H1 (cell line): Measurements from ENCODE around the gene TEX22. TPM values are rescaled to one million over a fixed set of nuclear protein-coding genes. Genes with fewer than 3 reads are reported as not detected.

Experiments used
- CTCF ChIA-PET: fragments of 300-600 bp; sonication (Branson Sonifier 250); formaldehyde crosslinking; loops from one replicate; lab custom pipeline; 2021; ENCODE audit not compliant: partially characterized antibody; lab: Charles Lee
- POLR2A ChIA-PET: fragments of 300-600 bp; sonication (Branson Sonifier 250); formaldehyde crosslinking; loops from one replicate; lab custom pipeline; 2021; ENCODE audit warnings: inconsistent platforms; ENCODE audit not compliant: partially characterized antibody; lab: Charles Lee
- DNase-seq, 2 experiments: peaks; one replicate each; pipeline versions ENCODE4 v3.0.0 to v3.0.0-alpha.2; 2010 to 2022; ENCODE audit warnings: low spot score in 2 of 2, low read depth in 1 of 2, mixed read lengths in 1 of 2
- FAIRE-seq: peaks from 2 replicates; lab custom pipeline; 2011; peaks lifted over from hg19 to GRCh38; lab: Jason Lieb, UNC
- H2AFZ ChIP-seq: 2 replicates; pipeline ENCODE4 v1.8.1; 2012; ENCODE audit warnings: low read length, inconsistent platforms
- H2AK5ac ChIP-seq: 2 replicates; pipeline ENCODE4 v1.6.1; 2013; ENCODE audit warnings: low read depth, low read length
- H2BK120ac ChIP-seq: replicated peaks from 2 replicates; pipeline ENCODE3; 2013; ENCODE audit warnings: low read depth, low read length, inconsistent platforms
- H2BK12ac ChIP-seq: 2 replicates; pipeline ENCODE4 v1.6.1; 2013; ENCODE audit warnings: low read depth, low read length
- H2BK15ac ChIP-seq: 2 replicates; pipeline ENCODE4 v1.6.1; 2013; ENCODE audit warnings: low read length
- H2BK20ac ChIP-seq: 2 replicates; pipeline ENCODE4 v1.6.1; 2013; ENCODE audit warnings: low read length
- H2BK5ac ChIP-seq: 2 replicates; pipeline ENCODE4 v1.6.1; 2013; ENCODE audit warnings: low read depth, low read length
- H3K14ac ChIP-seq: 2 replicates; pipeline ENCODE4 v1.6.1; 2013; ENCODE audit warnings: inconsistent platforms; ENCODE audit not compliant: insufficient read length
- H3K18ac ChIP-seq: 2 replicates; pipeline ENCODE4 v1.6.1; 2013; ENCODE audit warnings: low read length; ENCODE audit errors: extremely low read depth
- H3K23ac ChIP-seq: 2 replicates; pipeline ENCODE4 v1.6.1; 2013; ENCODE audit warnings: inconsistent platforms; ENCODE audit not compliant: insufficient read length
- H3K23me2 ChIP-seq: 2 replicates; pipeline ENCODE4 v1.6.1; 2013; ENCODE audit warnings: low read depth, low read length
- H3K27ac ChIP-seq: 2 replicates; pipeline ENCODE4 v1.6.1; 2011; ENCODE audit warnings: low read depth, low read length, inconsistent platforms
- H3K27me3 ChIP-seq, 4 experiments: replicated peaks in 1 of 4; 1 replicate in 1 of 4; 2 replicates in 3 of 4; pipeline versions ENCODE4 v1.6.1 to v1.8.1; 2011 to 2013; ENCODE audit warnings: low read length in 3 of 4, mild to moderate bottlenecking in 3 of 4, inconsistent platforms in 2 of 4, mixed read lengths in 2 of 4, moderate library complexity in 1 of 4; ENCODE audit not compliant: control insufficient read depth in 3 of 4, insufficient read depth in 3 of 4; ENCODE audit errors: extremely low read depth in 1 of 4
- H3K36me3 ChIP-seq, 4 experiments: 2 replicates each; pipeline versions ENCODE4 v1.6.1 to v1.8.1; 2011 to 2013; ENCODE audit warnings: mild to moderate bottlenecking in 4 of 4, low read length in 3 of 4, moderate library complexity in 2 of 4, control low read depth in 1 of 4, inconsistent platforms in 1 of 4; ENCODE audit not compliant: insufficient read depth in 4 of 4, control insufficient read depth in 2 of 4
- H3K4ac ChIP-seq: replicated peaks from 2 replicates; pipeline ENCODE3; 2013; ENCODE audit warnings: low read length, low read depth, mixed read lengths, inconsistent platforms; ENCODE audit not compliant: insufficient read length
- H3K4me1 ChIP-seq, 4 experiments: replicated peaks in 1 of 4; 1 replicate in 1 of 4; 2 replicates in 3 of 4; pipeline versions ENCODE4 v1.6.1 to v1.8.1; 2011 to 2013; ENCODE audit warnings: low read length in 3 of 4, inconsistent platforms in 2 of 4, mixed read lengths in 1 of 4; ENCODE audit not compliant: insufficient read depth in 4 of 4, control insufficient read depth in 3 of 4
- H3K4me2 ChIP-seq, 2 experiments: 2 replicates each; pipeline versions ENCODE4 v1.6.1 to v1.8.1; 2011 to 2013; ENCODE audit warnings: low read depth in 2 of 2, low read length in 2 of 2, control low read depth in 1 of 2, inconsistent platforms in 1 of 2, mild to moderate bottlenecking in 1 of 2; ENCODE audit not compliant: insufficient read depth in 1 of 2
- H3K4me3 ChIP-seq, 4 experiments: fragments of 200-600, 300-600 bp in 1 of 4; sonication (generic), shearing (Covaris generic), sonication (Bioruptor Twin) in 1 of 4; 2 replicates each; pipeline versions ENCODE4 v1.5.1 to v1.8.1; 2011 to 2016; ENCODE audit warnings: low read length in 4 of 4, low read depth in 3 of 4, control low read depth in 2 of 4, inconsistent platforms in 2 of 4, mild to moderate bottlenecking in 2 of 4, mixed read lengths in 1 of 4, moderate library complexity in 1 of 4; ENCODE audit not compliant: insufficient read depth in 2 of 4; ENCODE audit errors: extremely low read depth in 1 of 4
- H3K56ac ChIP-seq: replicated peaks from 2 replicates; pipeline ENCODE3; 2013; ENCODE audit warnings: low read depth, mild to moderate bottlenecking, mixed read lengths, low read length, inconsistent platforms; ENCODE audit not compliant: insufficient read length
- H3K79me1 ChIP-seq: 2 replicates; pipeline ENCODE4 v1.6.1; 2013; ENCODE audit warnings: low read depth, low read length, control low read depth
- H3K79me2 ChIP-seq, 2 experiments: 2 replicates each; pipeline versions ENCODE4 v1.6.1 to v1.8.1; 2012 to 2013; ENCODE audit warnings: low read length in 2 of 2, mild to moderate bottlenecking in 2 of 2, inconsistent platforms in 1 of 2; ENCODE audit not compliant: insufficient read depth in 2 of 2, control insufficient read depth in 1 of 2
- H3K9ac ChIP-seq, 4 experiments: replicated peaks in 1 of 4; 1 replicate in 1 of 4; 2 replicates in 3 of 4; pipeline versions ENCODE4 v1.6.1 to v1.8.1; 2011 to 2013; ENCODE audit warnings: low read depth in 3 of 4, low read length in 3 of 4, control low read depth in 2 of 4, mild to moderate bottlenecking in 2 of 4, moderate library complexity in 2 of 4, inconsistent platforms in 1 of 4; ENCODE audit errors: extremely low read depth in 1 of 4
- H3K9me3 ChIP-seq, 2 experiments: 2 replicates each; pipeline versions ENCODE4 v1.6.1 to v1.8.1; 2012 to 2013; ENCODE audit warnings: mild to moderate bottlenecking in 2 of 2, moderate library complexity in 2 of 2, control low read depth in 1 of 2, inconsistent platforms in 1 of 2, low read depth in 1 of 2, low read length in 1 of 2, mixed read lengths in 1 of 2; ENCODE audit not compliant: insufficient read depth in 2 of 2
- H4K20me1 ChIP-seq, 2 experiments: replicated peaks in 1 of 2; 2 replicates each; pipeline versions ENCODE3 to v1.8.1; 2011 to 2013; ENCODE audit warnings: inconsistent platforms in 2 of 2, low read length in 2 of 2, mild to moderate bottlenecking in 1 of 2; ENCODE audit not compliant: insufficient read depth in 2 of 2, control insufficient read depth in 1 of 2
- H4K5ac ChIP-seq: 2 replicates; pipeline ENCODE4 v1.6.1; 2013; ENCODE audit warnings: low read length, low read depth, mixed read lengths, inconsistent platforms; ENCODE audit not compliant: insufficient read length
- H4K8ac ChIP-seq: 2 replicates; pipeline ENCODE4 v1.8.0; 2013; ENCODE audit warnings: mild to moderate bottlenecking, moderate library complexity, low read length, inconsistent platforms; ENCODE audit not compliant: insufficient read depth; ENCODE audit errors: extremely low read depth
- H4K91ac ChIP-seq: replicated peaks from 2 replicates; pipeline ENCODE3; 2013; ENCODE audit warnings: low read length, mixed read lengths, inconsistent platforms; ENCODE audit not compliant: insufficient read length
- GTF2F1 ChIP-seq: IDR thresholded peaks from 2 replicates; pipeline ENCODE4 v1.6.1; 2012; ENCODE audit warnings: low read depth, low read length, improper control_type of control experiment, borderline replicate concordance
- HDAC6 ChIP-seq: IDR thresholded peaks from one replicate; pipeline ENCODE4 v1.7.1; 2012; ENCODE audit warnings: low read depth, mild to moderate bottlenecking, inconsistent platforms, low read length, moderate library complexity
- RBBP5 ChIP-seq: IDR thresholded peaks from 2 replicates; pipeline ENCODE4 v1.7.1; 2012; ENCODE audit warnings: low read depth, mild to moderate bottlenecking, inconsistent platforms, low read length, moderate library complexity, borderline replicate concordance
- WGBS, 2 experiments: shearing (Covaris generic) in 1 of 2; methylation state at CpG; one replicate each; pipeline versions ENCODE4 v1.1.6 to v1.1.7; 2013 to 2015; ENCODE audit warnings: low lambda C conversion rate in 2 of 2, mixed read lengths in 2 of 2, inconsistent platforms in 1 of 2, low coverage in 1 of 2, missing lambda C conversion rate in 1 of 2; ENCODE audit not compliant: insufficient replicate concordance in 2 of 2, insufficient coverage in 1 of 2, insufficient read length in 1 of 2; ENCODE audit errors: extremely low coverage in 1 of 2, missing lambda C conversion rate in 1 of 2; 5-methylcytosine and 5-hydroxymethylcytosine counted together
- polyA plus RNA-seq, 7 experiments: library from polyadenylated mRNA; depleted of rRNA in 3 of 7; stranded (reverse) in 5 of 7; unstranded in 2 of 7; fragments of >200 nt in 5 of 7; fragments of 200-250 nt in 2 of 7; gene quantifications; 1 replicate in 5 of 7; 2 replicates in 1 of 7; 4 replicates in 1 of 7; pipeline versions ENCODE4 v1.2.1 to v1.2.3, GENCODE V29; 2011 to 2013; ENCODE audit warnings: missing spikeins in 2 of 7, mixed read lengths in 2 of 7
- total RNA-seq: library from RNA; stranded (reverse); fragmentation: NEBNext Ultra II Directional; extraction: Animal tissue kit (Norgen Biotek cat#: 25700); gene quantifications from 2 replicates; pipeline ENCODE4 v1.2.1, GENCODE V29; 2021

TEX22 gene
- total and polyA plus RNA-seq, 2 of the 8 experiments (the other 6 are each of a cell fraction or from before 2014, with no cell fraction given): 0.24 to 0.39 TPM

GRCh38 chr14:105420974-105421674, 22.8 kb downstream of the TEX22 start:
- Histone ChIP-seq H2BK15ac (no peak overlapping the region), H3K27ac (peak overlapping the region; percentile 77; the same call in 1 of the 2 replicates), H3K18ac (peak overlapping the region; percentile 10; the same call in 1 of the 2 replicates), H2AK5ac (peak overlapping the region; percentile 93; the same call in 1 of the 2 replicates), H3K23ac (no peak overlapping the region), H3K79me1 (peaks cover 26% of the 10 kb centered on the region), H3K23me2 (peaks cover 7% of the 10 kb centered on the region), H3K36me3 (peaks cover 0 to 5% (median 2%) of the 10 kb centered on the region in 4 experiments; a peak in 3 of 8 replicates), H3K9ac (peak overlapping the region; percentile 64 to 79 (median 69); a peak in 6 of 7 replicates), H3K4me1 (peaks cover 0 to 28% (median 23%) of the 10 kb centered on the region in 4 experiments; a peak in 5 of 7 replicates), H3K79me2 (peaks cover 25 to 64% of the 10 kb centered on the region in 2 experiments; a peak in 3 of 4 replicates), H3K56ac (peak overlapping the region; percentile 87), H4K20me1 (peaks cover 29 to 31% of the 10 kb centered on the region in 2 experiments), H2BK12ac (no peak overlapping the region), H3K4ac (peak overlapping the region; percentile 94), H4K8ac (peak overlapping the region; percentile 62), H2BK20ac (no peak overlapping the region), H2BK5ac (peak overlapping the region; percentile 44), H3K4me2 (peak overlapping the region; percentile 88), H2BK120ac (no peak overlapping the region), H3K4me3 (peak overlapping the region; percentile 62 to 88 (median 78)), H3K9me3 (no peaks in the 10 kb centered on the region), H3K27me3 (peaks cover 0 to 3% (median 1%) of the 10 kb centered on the region in 4 experiments; a peak in 3 of 7 replicates), H4K91ac (peak overlapping the region; percentile 85), H3K14ac (peak overlapping the region; percentile 53), H2AFZ (no peak overlapping the region), H4K5ac (peak overlapping the region; percentile 23)
- CTCF ChIA-PET: interaction anchor here (0.6 to 1.6 kb wide), 8 partner anchors 10 to 634 kb away, joined by 3 to 7 read pairs (median 4); no protein-coding TSS in a partner anchor
- 65% methylated on average over 23 of the region's 23 CpGs; no CpG with 5 or more reads in 1 of the 2 experiments for WGBS, 2 experiments
- DNase-seq (no peak), FAIRE-seq (no peak)
- 0 out of 2 replicates have a peak, but pooled peaks have one; percentile 25 for TF ChIP-seq RBBP5
- TF ChIP-seq GTF2F1: no peak
- TF ChIP-seq HDAC6: no peak
- POLR2A ChIA-PET: interaction anchor here (1.0 to 5.2 kb wide), 6 partner anchors 10 to 24 kb away, joined by 3 to 43 read pairs (median 4); partner anchors contain the start of gene TEX22
